ENCODE measurements around the gene CEMIP. TPM values are rescaled to one million over a fixed set of nuclear protein-coding genes. Genes with fewer than 3 reads are reported as not detected.

Gene CEMIP
- total and polyA plus RNA-seq, 4 donors: 11.6 to 257 (median 62.6) TPM

DNA sequence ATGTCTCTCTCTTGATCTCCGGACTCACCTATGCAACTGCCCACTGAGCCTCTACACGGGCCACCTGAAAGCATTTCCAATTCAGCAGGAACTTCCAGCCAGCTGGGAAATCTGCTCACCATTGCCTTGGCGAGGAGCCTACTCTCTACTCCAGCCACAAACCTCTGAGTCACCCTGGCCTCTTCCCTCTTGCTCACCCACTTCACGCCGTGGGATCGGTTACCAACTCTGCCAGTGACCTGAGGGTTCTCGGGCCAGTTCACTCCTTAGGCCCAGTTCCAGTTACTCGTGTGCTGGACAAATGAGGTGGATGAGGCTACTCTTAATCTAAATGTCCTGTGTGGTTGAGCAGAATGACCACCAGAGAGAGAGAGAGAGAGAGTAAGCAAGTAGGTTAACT lies 70.1 kb downstream of the CEMIP start:
- no peak for DNase-seq (ENCODE audit: low read depth in 4 of 6, low spot score in 6 of 6)
- no peaks in the 10 kb centered on the region for H3K9me3 ChIP-seq (ENCODE audit: control insufficient read depth, insufficient read depth, low read length)
- no peaks in the 10 kb centered on the region for H3K27me3 ChIP-seq (ENCODE audit: control insufficient read depth, insufficient read depth, low read length)
- no peak overlapping the region for H3K27ac ChIP-seq (ENCODE audit: low read depth, low read length)
- no peaks in the 10 kb centered on the region for H3K36me3 ChIP-seq (ENCODE audit: control insufficient read depth, insufficient read depth, low read length)
- peaks cover 13% of the 10 kb centered on the region for H3K4me1 ChIP-seq (ENCODE audit: control insufficient read depth, insufficient read depth, low read length)
- H3K4me3 ChIP-seq (ENCODE audit: low read depth, low read length): no peak overlapping the region
- WGBS (ENCODE audit: insufficient coverage): 83% methylated on average over 6 of the region's 8 CpGs

DNA sequence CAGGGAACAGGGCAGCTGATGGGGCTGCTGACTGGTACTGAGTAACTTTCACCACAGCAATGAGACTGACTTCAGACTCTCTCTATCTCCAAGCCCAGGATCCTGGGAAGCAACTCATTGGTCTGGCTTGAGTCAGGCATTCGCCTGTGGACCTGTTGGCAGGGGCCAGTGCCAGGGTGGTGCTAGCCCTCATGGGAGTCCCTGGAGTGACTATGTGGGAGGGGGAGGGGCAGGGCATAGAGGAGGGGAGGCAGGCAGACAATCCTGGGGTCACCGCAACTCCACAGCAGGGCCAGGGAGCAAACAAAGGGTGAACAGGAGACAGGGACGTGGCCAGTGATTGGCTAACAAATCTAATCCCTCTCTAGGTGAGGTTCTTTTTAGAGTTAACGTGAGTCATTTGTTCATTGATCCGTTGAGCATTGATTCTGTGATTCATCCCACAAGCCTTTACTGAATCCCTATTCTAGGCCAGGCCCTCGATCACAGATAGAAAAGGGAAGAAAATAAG lies 71.8 kb downstream of the CEMIP start:
- no peaks in the 10 kb centered on the region for H3K9me3 ChIP-seq (ENCODE audit: control insufficient read depth, insufficient read depth, low read length)
- no peak for DNase-seq (ENCODE audit: low read depth in 4 of 6, low spot score in 6 of 6)
- no peaks in the 10 kb centered on the region for H3K27me3 ChIP-seq (ENCODE audit: control insufficient read depth, insufficient read depth, low read length)
- H3K4me3 ChIP-seq (ENCODE audit: low read depth, low read length): no peak overlapping the region
- 79% methylated on average over 3 of the region's 6 CpGs for WGBS (ENCODE audit: insufficient coverage)
- H3K4me1 ChIP-seq (ENCODE audit: control insufficient read depth, insufficient read depth, low read length): peaks cover 10% of the 10 kb centered on the region
- no peak overlapping the region for H3K27ac ChIP-seq (ENCODE audit: low read depth, low read length)
- no peaks in the 10 kb centered on the region for H3K36me3 ChIP-seq (ENCODE audit: control insufficient read depth, insufficient read depth, low read length)

- H3K36me3 ChIP-seq (ENCODE audit: control insufficient read depth, insufficient read depth, low read length): no peaks in the 10 kb centered on the region
- no peak overlapping the region for H3K4me3 ChIP-seq (ENCODE audit: low read depth, low read length)
- no peak overlapping the region for H3K27ac ChIP-seq (ENCODE audit: low read depth, low read length)
- DNase-seq (ENCODE audit: low read depth in 4 of 6, low spot score in 6 of 6): no peak
- H3K4me1 ChIP-seq (ENCODE audit: control insufficient read depth, insufficient read depth, low read length): peaks cover 21% of the 10 kb centered on the region
- H3K9me3 ChIP-seq (ENCODE audit: control insufficient read depth, insufficient read depth, low read length): no peaks in the 10 kb centered on the region
- 66% methylated on average over 2 of the region's 4 CpGs for WGBS (ENCODE audit: insufficient coverage)
- no peaks in the 10 kb centered on the region for H3K27me3 ChIP-seq (ENCODE audit: control insufficient read depth, insufficient read depth, low read length)
Measured at GRCh38 chr15:80852676-80853075, 73.5 kb downstream of the CEMIP start.

DNA sequence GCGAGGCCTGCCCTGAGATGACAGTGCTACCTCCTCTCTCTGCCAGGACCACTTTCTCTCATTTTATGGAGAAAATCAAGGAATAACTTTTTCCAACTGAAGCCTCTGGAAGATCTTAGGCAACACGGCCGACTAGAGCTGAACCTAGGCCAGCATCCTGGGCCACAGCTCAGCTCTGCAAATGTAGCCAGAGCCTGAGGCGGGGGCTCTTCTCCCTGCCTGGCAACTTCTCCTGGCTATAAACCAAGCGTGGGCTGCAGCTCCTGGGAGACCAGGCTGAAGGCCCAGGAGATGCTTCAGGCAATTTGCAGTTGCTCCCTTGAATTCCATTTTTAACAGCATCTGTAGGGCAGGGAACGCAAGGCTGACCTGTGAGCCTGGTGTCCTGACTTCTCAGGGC lies 74.9 kb downstream of the CEMIP start:
- peaks cover 21% of the 10 kb centered on the region for H3K4me1 ChIP-seq (ENCODE audit: control insufficient read depth, insufficient read depth, low read length)
- H3K27ac ChIP-seq (ENCODE audit: low read depth, low read length): peak overlapping the region; percentile 17
- 41% methylated on average over 6 of the region's 6 CpGs for WGBS (ENCODE audit: insufficient coverage)
- H3K4me3 ChIP-seq (ENCODE audit: low read depth, low read length): no peak overlapping the region
- DNase-seq (ENCODE audit: low read depth in 4 of 6, low spot score in 6 of 6): peak in 3 of 6 donors; percentile 60 to 94 (median 62)
- no peaks in the 10 kb centered on the region for H3K36me3 ChIP-seq (ENCODE audit: control insufficient read depth, insufficient read depth, low read length)
- no peaks in the 10 kb centered on the region for H3K9me3 ChIP-seq (ENCODE audit: control insufficient read depth, insufficient read depth, low read length)
- no peaks in the 10 kb centered on the region for H3K27me3 ChIP-seq (ENCODE audit: control insufficient read depth, insufficient read depth, low read length)

DNA sequence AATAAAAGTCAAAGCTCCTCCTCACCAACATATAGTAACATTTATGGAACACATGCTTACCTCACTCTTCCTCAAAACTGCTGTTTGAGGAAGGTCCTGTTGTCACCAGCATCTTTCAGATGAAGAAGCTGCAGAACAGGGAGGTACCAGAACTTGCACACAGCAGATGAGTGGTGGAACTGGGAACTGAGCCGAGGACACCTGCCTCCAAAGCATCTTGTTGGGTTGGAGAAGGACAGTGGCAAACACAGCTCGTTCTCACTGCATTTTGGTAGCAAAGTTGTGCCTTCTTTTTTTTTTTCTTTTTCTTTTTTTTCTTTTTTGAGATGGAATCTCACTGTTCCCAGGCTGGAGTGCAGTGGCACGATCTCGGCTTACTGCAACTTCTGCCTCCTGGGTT lies 76.0 kb downstream of the CEMIP start:
- no peaks in the 10 kb centered on the region for H3K9me3 ChIP-seq (ENCODE audit: control insufficient read depth, insufficient read depth, low read length)
- no peaks in the 10 kb centered on the region for H3K36me3 ChIP-seq (ENCODE audit: control insufficient read depth, insufficient read depth, low read length)
- DNase-seq (ENCODE audit: low read depth in 4 of 6, low spot score in 6 of 6): no peak
- no peak overlapping the region for H3K27ac ChIP-seq (ENCODE audit: low read depth, low read length)
- no peaks in the 10 kb centered on the region for H3K27me3 ChIP-seq (ENCODE audit: control insufficient read depth, insufficient read depth, low read length)
- WGBS (ENCODE audit: insufficient coverage): 88% methylated on average over 4 of the region's 4 CpGs
- peaks cover 21% of the 10 kb centered on the region for H3K4me1 ChIP-seq (ENCODE audit: control insufficient read depth, insufficient read depth, low read length)
- H3K4me3 ChIP-seq (ENCODE audit: low read depth, low read length): no peak overlapping the region

DNA sequence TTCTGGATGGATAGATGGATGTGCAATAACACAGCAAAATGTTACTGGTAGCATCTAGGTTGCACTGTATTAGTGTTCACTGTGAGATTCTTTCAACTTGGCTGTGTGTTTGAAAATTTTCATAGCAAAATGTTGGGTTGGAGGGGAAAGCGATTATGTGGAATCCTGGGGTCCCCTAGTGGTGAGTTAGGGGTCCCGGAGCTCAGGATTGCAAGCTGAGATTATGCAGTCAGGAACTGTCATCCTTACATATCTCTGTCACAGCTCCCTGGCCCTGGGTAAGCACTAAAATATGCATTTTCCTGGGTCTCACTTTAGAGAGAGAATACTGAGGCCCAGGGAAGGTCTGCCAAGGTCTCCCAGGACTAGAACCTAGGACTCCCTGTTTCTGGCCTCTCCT lies 77.2 kb downstream of the CEMIP start:
- 67% methylated on average over 1 of the region's 2 CpGs for WGBS (ENCODE audit: insufficient coverage)
- Histone ChIP-seq H3K27ac (ENCODE audit: low read depth, low read length) (peak overlapping the region; percentile 55), H3K4me1 (ENCODE audit: control insufficient read depth, insufficient read depth, low read length) (peaks cover 26% of the 10 kb centered on the region), H3K9me3 (ENCODE audit: control insufficient read depth, insufficient read depth, low read length) (no peaks in the 10 kb centered on the region), H3K4me3 (ENCODE audit: low read depth, low read length) (no peak overlapping the region), H3K27me3 (ENCODE audit: control insufficient read depth, insufficient read depth, low read length) (no peaks in the 10 kb centered on the region), H3K36me3 (ENCODE audit: control insufficient read depth, insufficient read depth, low read length) (no peaks in the 10 kb centered on the region)
- peak in 2 of 6 donors; percentile 79 to 86 for DNase-seq (ENCODE audit: low read depth in 4 of 6, low spot score in 6 of 6)

GRCh38 chr15:80856809-80857377 lies 77.7 kb downstream of the CEMIP start:
- Histone ChIP-seq H3K36me3 (ENCODE audit: control insufficient read depth, insufficient read depth, low read length) (no peaks in the 10 kb centered on the region), H3K27ac (ENCODE audit: low read depth, low read length) (peak overlapping the region; percentile 55), H3K4me3 (ENCODE audit: low read depth, low read length) (no peak overlapping the region), H3K27me3 (ENCODE audit: control insufficient read depth, insufficient read depth, low read length) (no peaks in the 10 kb centered on the region), H3K4me1 (ENCODE audit: control insufficient read depth, insufficient read depth, low read length) (peaks cover 29% of the 10 kb centered on the region), H3K9me3 (ENCODE audit: control insufficient read depth, insufficient read depth, low read length) (no peaks in the 10 kb centered on the region)
- WGBS (ENCODE audit: insufficient coverage): 25% methylated on average over 4 of the region's 8 CpGs
- peak in 3 of 6 donors; percentile 31 to 87 (median 65) for DNase-seq (ENCODE audit: low read depth in 4 of 6, low spot score in 6 of 6)

- H3K4me3 ChIP-seq (ENCODE audit: low read depth, low read length): no peak overlapping the region
- H3K27ac ChIP-seq (ENCODE audit: low read depth, low read length): no peak overlapping the region
- H3K4me1 ChIP-seq (ENCODE audit: control insufficient read depth, insufficient read depth, low read length): peaks cover 27% of the 10 kb centered on the region
- no peaks in the 10 kb centered on the region for H3K36me3 ChIP-seq (ENCODE audit: control insufficient read depth, insufficient read depth, low read length)
- 41% methylated on average over 3 of the region's 5 CpGs for WGBS (ENCODE audit: insufficient coverage)
- no peaks in the 10 kb centered on the region for H3K27me3 ChIP-seq (ENCODE audit: control insufficient read depth, insufficient read depth, low read length)
- peak in 4 of 6 donors; percentile 33 to 83 (median 61) for DNase-seq (ENCODE audit: low read depth in 4 of 6, low spot score in 6 of 6)
- H3K9me3 ChIP-seq (ENCODE audit: control insufficient read depth, insufficient read depth, low read length): no peaks in the 10 kb centered on the region
Measured at GRCh38 chr15:80861731-80862170, 82.6 kb downstream of the CEMIP start.

- DNase-seq (ENCODE audit: low read depth in 4 of 6, low spot score in 6 of 6): no peak
- no peak overlapping the region for H3K4me3 ChIP-seq (ENCODE audit: low read depth, low read length)
- H3K27ac ChIP-seq (ENCODE audit: low read depth, low read length): no peak overlapping the region
- no peaks in the 10 kb centered on the region for H3K9me3 ChIP-seq (ENCODE audit: control insufficient read depth, insufficient read depth, low read length)
- H3K36me3 ChIP-seq (ENCODE audit: control insufficient read depth, insufficient read depth, low read length): no peaks in the 10 kb centered on the region
- peaks cover 24% of the 10 kb centered on the region for H3K4me1 ChIP-seq (ENCODE audit: control insufficient read depth, insufficient read depth, low read length)
- no peaks in the 10 kb centered on the region for H3K27me3 ChIP-seq (ENCODE audit: control insufficient read depth, insufficient read depth, low read length)
- 100% methylated on average over 2 of the region's 4 CpGs for WGBS (ENCODE audit: insufficient coverage)
Measured at GRCh38 chr15:80864666-80865065, 85.5 kb downstream of the CEMIP start.

DNA sequence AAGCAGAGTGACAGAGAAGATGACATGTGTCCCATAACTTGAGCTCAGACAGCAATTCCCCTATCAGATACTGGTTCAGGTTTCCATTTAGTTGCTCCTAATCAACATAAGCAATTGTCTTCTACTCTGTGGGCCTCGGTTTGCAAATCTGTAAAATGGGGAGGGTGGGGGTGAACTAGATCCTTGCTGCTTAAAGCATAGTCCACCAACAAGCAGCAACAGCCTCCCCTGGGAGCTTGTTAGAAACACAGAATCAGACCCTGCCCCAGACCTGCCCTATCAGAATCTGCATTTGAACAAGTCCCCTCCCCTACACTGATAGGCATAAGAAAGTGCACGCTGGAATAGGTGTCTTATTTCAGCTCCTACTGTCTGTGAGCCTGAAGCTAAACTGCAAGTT lies 87.8 kb downstream of the CEMIP start:
- no peaks in the 10 kb centered on the region for H3K36me3 ChIP-seq (ENCODE audit: control insufficient read depth, insufficient read depth, low read length)
- H3K27ac ChIP-seq (ENCODE audit: low read depth, low read length): no peak overlapping the region
- H3K4me1 ChIP-seq (ENCODE audit: control insufficient read depth, insufficient read depth, low read length): peaks cover 21% of the 10 kb centered on the region
- no CpG with 5 or more reads among the region's 2 CpGs for WGBS (ENCODE audit: insufficient coverage)
- no peak overlapping the region for H3K4me3 ChIP-seq (ENCODE audit: low read depth, low read length)
- no peaks in the 10 kb centered on the region for H3K27me3 ChIP-seq (ENCODE audit: control insufficient read depth, insufficient read depth, low read length)
- H3K9me3 ChIP-seq (ENCODE audit: control insufficient read depth, insufficient read depth, low read length): no peaks in the 10 kb centered on the region
- DNase-seq (ENCODE audit: low read depth in 4 of 6, low spot score in 6 of 6): no peak

Measured in spinal cord (tissue), 10 donors.